Stimulated activated CD8-positive, alpha-beta memory T cell treated with anti-CD3 and anti-CD28 coated beads, Interleukin-12 subunit alpha, Interleukin-12 subunit beta, amount 100 ng/mL, for 4 hours (primary cell): ENCODE results near the gene NEDD9.

Source experiments
- DNase-seq: peaks from one replicate; pipeline ENCODE4 v3.0.0-alpha.2; 2020; ENCODE audit warnings: low read depth

The NEDD9 gene

GRCh38 chr6:11233673-11234573 is 1.5 kb upstream of the NEDD9 start:
- no peak for DNase-seq

- DNase-seq: peak; percentile 8
Measured at GRCh38 chr6:11232770-11233626, 530 bp upstream of the NEDD9 start.

GRCh38 chr6:11231564-11232192 is 790 bp downstream of the NEDD9 start:
- no peak for DNase-seq

- DNase-seq: no peak
Measured at GRCh38 chr6:11231108-11231463, 1.4 kb downstream of the NEDD9 start.

GRCh38 chr6:11230158-11231107 is 2.0 kb downstream of the NEDD9 start:
- DNase-seq: no peak

- no peak for DNase-seq
Measured at GRCh38 chr6:11229655-11230046, 2.8 kb downstream of the NEDD9 start.

- no peak for DNase-seq
Measured at GRCh38 chr6:11228935-11229654, 3.4 kb downstream of the NEDD9 start.

GRCh38 chr6:11227698-11228097 is 4.8 kb downstream of the NEDD9 start:
- DNase-seq: no peak

GRCh38 chr6:11226005-11226404 is 6.5 kb downstream of the NEDD9 start:
- no peak for DNase-seq

- DNase-seq: no peak
Measured at GRCh38 chr6:11224966-11225463, 7.5 kb downstream of the NEDD9 start.

GRCh38 chr6:11224252-11224965 is 8.1 kb downstream of the NEDD9 start:
- DNase-seq: peak; percentile 30

- DNase-seq: no peak
Measured at GRCh38 chr6:11223286-11223864, 9.1 kb downstream of the NEDD9 start.

- DNase-seq: no peak
Measured at GRCh38 chr6:11222385-11223277, 9.8 kb downstream of the NEDD9 start.

GRCh38 chr6:11221623-11222384 is 10.7 kb downstream of the NEDD9 start:
- no peak for DNase-seq

- no peak for DNase-seq
Measured at GRCh38 chr6:11219400-11219834, 13.1 kb downstream of the NEDD9 start.

- DNase-seq: no peak
Measured at GRCh38 chr6:11218538-11219399, 13.7 kb downstream of the NEDD9 start.

GRCh38 chr6:11218102-11218442 is 14.4 kb downstream of the NEDD9 start:
- no peak for DNase-seq
